22Rv1 (cell line): Measurements from ENCODE around the gene MRAP.

ENCODE experiments used
- H3K27ac ChIP-seq: fragments of 450-650 bp; 2 replicates; pipeline ENCODE4 v1.5.1; 2017
- CTCF ChIP-seq: fragments of 450-650 bp; IDR thresholded peaks from 2 replicates; pipeline ENCODE4 v1.5.1; 2017; ENCODE audit warnings: mild to moderate bottlenecking
- ZFX ChIP-seq: fragments of 450-650 bp; IDR thresholded peaks from 2 replicates; pipeline ENCODE4 v1.6.1; 2017; ENCODE audit warnings: antibody characterized with exemption, borderline replicate concordance

Gene MRAP

GRCh38 chr21:32331444-32332305 is 33.0 kb downstream of the MRAP start:
- TF ChIP-seq CTCF (no peak), ZFX (no peak)
- H3K27ac ChIP-seq = no peak overlapping the region

GRCh38 chr21:32332463-32332951 is 33.9 kb downstream of the MRAP start:
- TF ChIP-seq CTCF (no peak), ZFX (no peak)
- H3K27ac ChIP-seq = no peak overlapping the region

- TF ChIP-seq CTCF = no peak
- TF ChIP-seq ZFX = no peak
- H3K27ac ChIP-seq = no peak overlapping the region
Measured at GRCh38 chr21:32333953-32334673, 35.5 kb downstream of the MRAP start.

GRCh38 chr21:32334980-32335531 is 36.4 kb downstream of the MRAP start:
- no peak overlapping the region for H3K27ac ChIP-seq

GRCh38 chr21:32335601-32336575 is 37.2 kb downstream of the MRAP start:
- no peak overlapping the region for H3K27ac ChIP-seq
- TF ChIP-seq CTCF (no peak), ZFX (no peak)

More at GRCh38 chr21:32334980-32335531, 36.4 kb downstream of the MRAP start:
- TF ChIP-seq CTCF (no peak), ZFX (no peak)

GRCh38 chr21:32336711-32337110 is 38.1 kb downstream of the MRAP start:
- H3K27ac ChIP-seq = no peak overlapping the region
- TF ChIP-seq ZFX = no peak
- TF ChIP-seq CTCF = no peak
